ENCODE data around the gene C1orf232.

Gene C1orf232

GRCh38 chr1:26168410-26169197 is at the start of gene C1orf232:
TSS of gene C1orf232 (minus strand) at chr1:26168963. CDS start at chr1:26168499, 464 bp downstream.
- no peak for DNase-seq (ENCODE audit: low read depth)

- DNase-seq (ENCODE audit: low read depth) = no peak
These were observed 46.5 kb upstream of the C1orf232 start for GRCh38 chr1:26215246-26215645.

GRCh38 chr1:26213335-26213905 is 44.7 kb upstream of the C1orf232 start:
- DNase-seq (ENCODE audit: low read depth) = no peak

- no peak for DNase-seq (ENCODE audit: low read depth)
These were observed 44.0 kb upstream of the C1orf232 start for GRCh38 chr1:26212726-26213125.

GRCh38 chr1:26210147-26210870 is 41.5 kb upstream of the C1orf232 start:
- no peak for DNase-seq (ENCODE audit: low read depth)

GRCh38 chr1:26203642-26204318 is 35.0 kb upstream of the C1orf232 start:
- DNase-seq (ENCODE audit: low read depth) = no peak

- no peak for DNase-seq (ENCODE audit: low read depth)
These were observed 31.6 kb upstream of the C1orf232 start for GRCh38 chr1:26200413-26200812.

- DNase-seq (ENCODE audit: low read depth) = no peak
These were observed 29.1 kb upstream of the C1orf232 start for GRCh38 chr1:26197813-26198212.

- no peak for DNase-seq (ENCODE audit: low read depth)
These were observed 28.5 kb upstream of the C1orf232 start for GRCh38 chr1:26197301-26197700.

- no peak for DNase-seq (ENCODE audit: low read depth)
These were observed 27.0 kb upstream of the C1orf232 start for GRCh38 chr1:26195805-26196204.

GRCh38 chr1:26191739-26192138 is 23.0 kb upstream of the C1orf232 start:
- DNase-seq (ENCODE audit: low read depth) = no peak

GRCh38 chr1:26190373-26190987 is 21.7 kb upstream of the C1orf232 start, which contains the start of gene CATSPER4:
TSS of gene CATSPER4 (plus strand) at chr1:26190602. CDS start at chr1:26190628, 26 bp downstream.
- DNase-seq (ENCODE audit: low read depth) = no peak

GRCh38 chr1:26189751-26190275 is 21.1 kb upstream of the C1orf232 start:
- no peak for DNase-seq (ENCODE audit: low read depth)

GRCh38 chr1:26189331-26189730 is 20.6 kb upstream of the C1orf232 start:
- no peak for DNase-seq (ENCODE audit: low read depth)

- DNase-seq (ENCODE audit: low read depth) = no peak
These were observed 19.7 kb upstream of the C1orf232 start for GRCh38 chr1:26188477-26188876.

- DNase-seq (ENCODE audit: low read depth) = no peak
These were observed 19.1 kb upstream of the C1orf232 start for GRCh38 chr1:26187882-26188281.

GRCh38 chr1:26184883-26185282 is 16.1 kb upstream of the C1orf232 start:
- DNase-seq (ENCODE audit: low read depth) = no peak

- DNase-seq (ENCODE audit: low read depth) = no peak
These were observed 15.3 kb upstream of the C1orf232 start for GRCh38 chr1:26184086-26184485.

- no peak for DNase-seq (ENCODE audit: low read depth)
These were observed 13.6 kb upstream of the C1orf232 start for GRCh38 chr1:26182383-26182696.

GRCh38 chr1:26181586-26182382 is 13.0 kb upstream of the C1orf232 start:
- no peak for DNase-seq (ENCODE audit: low read depth)

- DNase-seq (ENCODE audit: low read depth) = no peak
These were observed 11.3 kb upstream of the C1orf232 start for GRCh38 chr1:26180010-26180506.

Data from stimulated activated CD8-positive, alpha-beta memory T cell treated with anti-CD3 and anti-CD28 coated beads, Interleukin-15, amount 100 ng/mL, for 1 hour (primary cell).